AG04450 (cell line): ENCODE measurements around the gene ATP5F1D. TPM values are rescaled to one million over a fixed set of nuclear protein-coding genes. Genes with fewer than 3 reads are reported as not detected.

ENCODE experiments used
- CTCF ChIA-PET: fragments of 300-600, 350-600 bp; formaldehyde crosslinking; extraction: SDS; loops from one replicate; lab custom pipeline; 2022; ENCODE audit warnings: antibody characterized with exemption, inconsistent platforms; lab: Charles Lee
- POLR2A ChIA-PET: fragments of 350-600 bp; formaldehyde crosslinking; extraction: SDS; loops from one replicate; lab custom pipeline; 2021; ENCODE audit warnings: antibody characterized with exemption, inconsistent platforms; lab: Yijun Ruan, JAX
- DNase-seq: peaks from one replicate; pipeline ENCODE4 v3.0.0-alpha.2; 2011; ENCODE audit warnings: low read depth, low spot score
- H3K27ac ChIP-seq: one replicate; pipeline ENCODE4 v1.5.1; 2012; ENCODE audit warnings: low read depth, low read length, control low read depth
- H3K27me3 ChIP-seq: one replicate; pipeline ENCODE4 v1.6.0; 2012; ENCODE audit warnings: low read length; ENCODE audit not compliant: control insufficient read depth, insufficient read depth
- H3K4me3 ChIP-seq: 2 replicates; pipeline ENCODE4 v1.5.1; 2011; ENCODE audit warnings: mild to moderate bottlenecking, low read depth, low read length, control low read depth
- H3K9me3 ChIP-seq: 2 replicates; pipeline ENCODE4 v1.5.1; 2012; ENCODE audit warnings: low read length; ENCODE audit not compliant: control insufficient read depth, insufficient read depth
- CTCF ChIP-seq: IDR thresholded peaks from 2 replicates; pipeline ENCODE4 v1.5.1; 2011; ENCODE audit warnings: low read depth, low read length, control low read depth, inconsistent platforms
- polyA plus RNA-seq: library from polyadenylated mRNA; depleted of rRNA; stranded (reverse); fragments of >200 nt; gene quantifications from 2 replicates; pipeline ENCODE4 v1.2.3, GENCODE V29; 2011

The ATP5F1D gene
- polyA plus RNA-seq, 1 experiment: 36.4 TPM

GRCh38 chr19:1285737-1286360 is 44.3 kb downstream of the ATP5F1D start, which contains the start of gene EFNA2:
Gene EFNA2 (plus strand): TSS chr19:1285873. CDS start chr19:1286169, 296 bp downstream.
- H3K27ac ChIP-seq: no peak within 1 kb of the TSS
- ChIA-PET POLR2A (no interaction called here), CTCF (no interaction called here)
- TF ChIP-seq CTCF: no peak
- H3K4me3 ChIP-seq: no peak within 1 kb of the TSS; the same call in 1 of the 2 replicates
- no peak for DNase-seq
- no peaks in the 10 kb centered on the region; the same call in 1 of the 2 replicates for H3K9me3 ChIP-seq
- H3K27me3 ChIP-seq: peaks cover 50% of the 10 kb centered on the region

GRCh38 chr19:1286487-1287353 is 45.2 kb downstream of the ATP5F1D start:
- no peak for DNase-seq
- Histone ChIP-seq H3K27me3 (peaks cover 50% of the 10 kb centered on the region), H3K9me3 (no peaks in the 10 kb centered on the region; the same call in 1 of the 2 replicates), H3K27ac (no peak overlapping the region), H3K4me3 (no peak overlapping the region)
- TF ChIP-seq CTCF: no peak
- POLR2A ChIA-PET: no interaction called here
- CTCF ChIA-PET: no interaction called here

- H3K4me3 ChIP-seq: no peak overlapping the region
- no peak overlapping the region for H3K27ac ChIP-seq
- H3K9me3 ChIP-seq: no peaks in the 10 kb centered on the region; the same call in 1 of the 2 replicates
- CTCF ChIA-PET: no interaction called here
- no peak for DNase-seq
- POLR2A ChIA-PET: no interaction called here
- H3K27me3 ChIP-seq: peaks cover 53% of the 10 kb centered on the region
- no peak for TF ChIP-seq CTCF
Measured at GRCh38 chr19:1287354-1288225, 46.0 kb downstream of the ATP5F1D start.

- CTCF ChIA-PET: no interaction called here
- no peak overlapping the region for H3K27ac ChIP-seq
- DNase-seq: no peak
- peaks cover 50% of the 10 kb centered on the region for H3K27me3 ChIP-seq
- no peak overlapping the region for H3K4me3 ChIP-seq
- no peaks in the 10 kb centered on the region; the same call in 1 of the 2 replicates for H3K9me3 ChIP-seq
- TF ChIP-seq CTCF: no peak
- POLR2A ChIA-PET: no interaction called here
Measured at GRCh38 chr19:1288226-1288612, 46.7 kb downstream of the ATP5F1D start.
